ENCODE measurements around the gene RARA.

- TF ChIP-seq EP300 (IDR thresholded peaks at IDR 0.05) (no peak), CTCF (IDR thresholded peaks at IDR 0.05) (no peak), POLR2AphosphoS5 (IDR thresholded peaks at IDR 0.05) (no peak)
These were observed 41.8 kb downstream of the RARA start for GRCh38 chr17:40350689-40351358.
